ENCODE results near the gene TUBB2B. TPM values are rescaled to one million over a fixed set of nuclear protein-coding genes. Genes with fewer than 3 reads are reported as not detected.

TUBB2B gene
- total RNA-seq, 1 donor from 2014 or later, result 119 TPM

GRCh38 chr6:3176562-3177355, 50.7 kb downstream of the TUBB2B start:
- Mint-ChIP-seq H3K9me3 (ENCODE audit: low read depth) (no peaks in the 10 kb centered on the region), H3K4me3 (ENCODE audit: unreplicated experiment) (no peak overlapping the region), H3K36me3 (ENCODE audit: low read depth) (no peaks in the 10 kb centered on the region), H3K4me1 (ENCODE audit: low read depth) (peaks cover 20% of the 10 kb centered on the region), H3K27ac (ENCODE audit: unreplicated experiment) (no peak overlapping the region), H3K27me3 (ENCODE audit: low read depth) (no peaks in the 10 kb centered on the region)
- no peak for DNase-seq (ENCODE audit: low spot score)
- TF ChIP-seq CTCF (IDR thresholded peaks at IDR 0.05), result no peak

GRCh38 chr6:3175715-3176402, 51.6 kb downstream of the TUBB2B start:
- Mint-ChIP-seq H3K4me3 (ENCODE audit: unreplicated experiment) (no peak overlapping the region), H3K27ac (ENCODE audit: unreplicated experiment) (no peak overlapping the region), H3K27me3 (ENCODE audit: low read depth) (no peaks in the 10 kb centered on the region), H3K9me3 (ENCODE audit: low read depth) (no peaks in the 10 kb centered on the region), H3K4me1 (ENCODE audit: low read depth) (peaks cover 25% of the 10 kb centered on the region), H3K36me3 (ENCODE audit: low read depth) (no peaks in the 10 kb centered on the region)
- no peak for TF ChIP-seq CTCF (IDR thresholded peaks at IDR 0.05)
- no peak for DNase-seq (ENCODE audit: low spot score)

Other genes starting within 250 kb of the TUBB2B start
- 34.4 to 40.7 TPM (median 35.1 TPM) in 3 replicates for gene NQO2, start 227.8 kb downstream of the TUBB2B start, total RNA-seq
- gene RIPK1, start 159.2 kb downstream of the TUBB2B start, total RNA-seq, result 24.9 to 26.2 TPM (median 25.2 TPM) in 3 replicates
- 22.1 to 26.2 TPM (median 22.3 TPM) in 3 replicates for gene BPHL, start 108.9 kb downstream of the TUBB2B start, total RNA-seq
- 212 to 290 TPM (median 223 TPM) in 3 replicates for gene TUBB2A, start 70.1 kb downstream of the TUBB2B start, total RNA-seq
- gene PSMG4, start 31.3 kb upstream of the TUBB2B start, total RNA-seq, result 16.2 to 24.7 TPM (median 17.2 TPM) in 3 replicates
- gene SLC22A23, start 229.4 kb upstream of the TUBB2B start, total RNA-seq, result 10.9 to 36.4 TPM (median 35.8 TPM) in 3 replicates

Measured in chondrocyte (in vitro differentiated cells).